H1 (cell line): ENCODE results near the gene PRKCI. TPM values are rescaled to one million over a fixed set of nuclear protein-coding genes. Genes with fewer than 3 reads are reported as not detected.

Source experiments
- CTCF ChIA-PET: fragments of 300-600 bp; sonication (Branson Sonifier 250); formaldehyde crosslinking; loops from one replicate; lab custom pipeline; 2021; ENCODE audit not compliant: partially characterized antibody; lab: Charles Lee
- POLR2A ChIA-PET: fragments of 300-600 bp; sonication (Branson Sonifier 250); formaldehyde crosslinking; loops from one replicate; lab custom pipeline; 2021; ENCODE audit warnings: inconsistent platforms; ENCODE audit not compliant: partially characterized antibody; lab: Charles Lee
- DNase-seq, 2 experiments: peaks; one replicate each; pipeline versions ENCODE4 v3.0.0 to v3.0.0-alpha.2; 2010 to 2022; ENCODE audit warnings: low spot score in 2 of 2, low read depth in 1 of 2, mixed read lengths in 1 of 2
- FAIRE-seq: peaks from 2 replicates; lab custom pipeline; 2011; peaks lifted over from hg19 to GRCh38; lab: Jason Lieb, UNC
- H2AFZ ChIP-seq: 2 replicates; pipeline ENCODE4 v1.8.1; 2012; ENCODE audit warnings: low read length, inconsistent platforms
- H2AK5ac ChIP-seq: 2 replicates; pipeline ENCODE4 v1.6.1; 2013; ENCODE audit warnings: low read depth, low read length
- H2BK120ac ChIP-seq: replicated peaks from 2 replicates; pipeline ENCODE3; 2013; ENCODE audit warnings: low read depth, low read length, inconsistent platforms
- H2BK12ac ChIP-seq: 2 replicates; pipeline ENCODE4 v1.6.1; 2013; ENCODE audit warnings: low read depth, low read length
- H2BK15ac ChIP-seq: 2 replicates; pipeline ENCODE4 v1.6.1; 2013; ENCODE audit warnings: low read length
- H2BK20ac ChIP-seq: 2 replicates; pipeline ENCODE4 v1.6.1; 2013; ENCODE audit warnings: low read length
- H2BK5ac ChIP-seq: 2 replicates; pipeline ENCODE4 v1.6.1; 2013; ENCODE audit warnings: low read depth, low read length
- H3K14ac ChIP-seq: 2 replicates; pipeline ENCODE4 v1.6.1; 2013; ENCODE audit warnings: inconsistent platforms; ENCODE audit not compliant: insufficient read length
- H3K18ac ChIP-seq: 2 replicates; pipeline ENCODE4 v1.6.1; 2013; ENCODE audit warnings: low read length; ENCODE audit errors: extremely low read depth
- H3K23ac ChIP-seq: 2 replicates; pipeline ENCODE4 v1.6.1; 2013; ENCODE audit warnings: inconsistent platforms; ENCODE audit not compliant: insufficient read length
- H3K23me2 ChIP-seq: 2 replicates; pipeline ENCODE4 v1.6.1; 2013; ENCODE audit warnings: low read depth, low read length
- H3K27ac ChIP-seq: 2 replicates; pipeline ENCODE4 v1.6.1; 2011; ENCODE audit warnings: low read depth, low read length, inconsistent platforms
- H3K27me3 ChIP-seq, 4 experiments: replicated peaks in 1 of 4; 1 replicate in 1 of 4; 2 replicates in 3 of 4; pipeline versions ENCODE4 v1.6.1 to v1.8.1; 2011 to 2013; ENCODE audit warnings: low read length in 3 of 4, mild to moderate bottlenecking in 3 of 4, inconsistent platforms in 2 of 4, mixed read lengths in 2 of 4, moderate library complexity in 1 of 4; ENCODE audit not compliant: control insufficient read depth in 3 of 4, insufficient read depth in 3 of 4; ENCODE audit errors: extremely low read depth in 1 of 4
- H3K36me3 ChIP-seq, 4 experiments: 2 replicates each; pipeline versions ENCODE4 v1.6.1 to v1.8.1; 2011 to 2013; ENCODE audit warnings: mild to moderate bottlenecking in 4 of 4, low read length in 3 of 4, moderate library complexity in 2 of 4, control low read depth in 1 of 4, inconsistent platforms in 1 of 4; ENCODE audit not compliant: insufficient read depth in 4 of 4, control insufficient read depth in 2 of 4
- H3K4ac ChIP-seq: replicated peaks from 2 replicates; pipeline ENCODE3; 2013; ENCODE audit warnings: low read length, low read depth, mixed read lengths, inconsistent platforms; ENCODE audit not compliant: insufficient read length
- H3K4me1 ChIP-seq, 4 experiments: replicated peaks in 1 of 4; 1 replicate in 1 of 4; 2 replicates in 3 of 4; pipeline versions ENCODE4 v1.6.1 to v1.8.1; 2011 to 2013; ENCODE audit warnings: low read length in 3 of 4, inconsistent platforms in 2 of 4, mixed read lengths in 1 of 4; ENCODE audit not compliant: insufficient read depth in 4 of 4, control insufficient read depth in 3 of 4
- H3K4me2 ChIP-seq, 2 experiments: 2 replicates each; pipeline versions ENCODE4 v1.6.1 to v1.8.1; 2011 to 2013; ENCODE audit warnings: low read depth in 2 of 2, low read length in 2 of 2, control low read depth in 1 of 2, inconsistent platforms in 1 of 2, mild to moderate bottlenecking in 1 of 2; ENCODE audit not compliant: insufficient read depth in 1 of 2
- H3K4me3 ChIP-seq, 4 experiments: fragments of 200-600, 300-600 bp in 1 of 4; sonication (generic), shearing (Covaris generic), sonication (Bioruptor Twin) in 1 of 4; 2 replicates each; pipeline versions ENCODE4 v1.5.1 to v1.8.1; 2011 to 2016; ENCODE audit warnings: low read length in 4 of 4, low read depth in 3 of 4, control low read depth in 2 of 4, inconsistent platforms in 2 of 4, mild to moderate bottlenecking in 2 of 4, mixed read lengths in 1 of 4, moderate library complexity in 1 of 4; ENCODE audit not compliant: insufficient read depth in 2 of 4; ENCODE audit errors: extremely low read depth in 1 of 4
- H3K56ac ChIP-seq: replicated peaks from 2 replicates; pipeline ENCODE3; 2013; ENCODE audit warnings: low read depth, mild to moderate bottlenecking, mixed read lengths, low read length, inconsistent platforms; ENCODE audit not compliant: insufficient read length
- H3K79me1 ChIP-seq: 2 replicates; pipeline ENCODE4 v1.6.1; 2013; ENCODE audit warnings: low read depth, low read length, control low read depth
- H3K79me2 ChIP-seq, 2 experiments: 2 replicates each; pipeline versions ENCODE4 v1.6.1 to v1.8.1; 2012 to 2013; ENCODE audit warnings: low read length in 2 of 2, mild to moderate bottlenecking in 2 of 2, inconsistent platforms in 1 of 2; ENCODE audit not compliant: insufficient read depth in 2 of 2, control insufficient read depth in 1 of 2
- H3K9ac ChIP-seq, 4 experiments: replicated peaks in 1 of 4; 1 replicate in 1 of 4; 2 replicates in 3 of 4; pipeline versions ENCODE4 v1.6.1 to v1.8.1; 2011 to 2013; ENCODE audit warnings: low read depth in 3 of 4, low read length in 3 of 4, control low read depth in 2 of 4, mild to moderate bottlenecking in 2 of 4, moderate library complexity in 2 of 4, inconsistent platforms in 1 of 4; ENCODE audit errors: extremely low read depth in 1 of 4
- H3K9me3 ChIP-seq, 2 experiments: 2 replicates each; pipeline versions ENCODE4 v1.6.1 to v1.8.1; 2012 to 2013; ENCODE audit warnings: mild to moderate bottlenecking in 2 of 2, moderate library complexity in 2 of 2, control low read depth in 1 of 2, inconsistent platforms in 1 of 2, low read depth in 1 of 2, low read length in 1 of 2, mixed read lengths in 1 of 2; ENCODE audit not compliant: insufficient read depth in 2 of 2
- H4K20me1 ChIP-seq, 2 experiments: replicated peaks in 1 of 2; 2 replicates each; pipeline versions ENCODE3 to v1.8.1; 2011 to 2013; ENCODE audit warnings: inconsistent platforms in 2 of 2, low read length in 2 of 2, mild to moderate bottlenecking in 1 of 2; ENCODE audit not compliant: insufficient read depth in 2 of 2, control insufficient read depth in 1 of 2
- H4K5ac ChIP-seq: 2 replicates; pipeline ENCODE4 v1.6.1; 2013; ENCODE audit warnings: low read length, low read depth, mixed read lengths, inconsistent platforms; ENCODE audit not compliant: insufficient read length
- H4K8ac ChIP-seq: 2 replicates; pipeline ENCODE4 v1.8.0; 2013; ENCODE audit warnings: mild to moderate bottlenecking, moderate library complexity, low read length, inconsistent platforms; ENCODE audit not compliant: insufficient read depth; ENCODE audit errors: extremely low read depth
- H4K91ac ChIP-seq: replicated peaks from 2 replicates; pipeline ENCODE3; 2013; ENCODE audit warnings: low read length, mixed read lengths, inconsistent platforms; ENCODE audit not compliant: insufficient read length
- CBX8 ChIP-seq: fragments of 300-800, 300-1000 bp; sonication (generic); IDR thresholded peaks from 2 replicates; pipeline ENCODE4 v1.7.1; 2016; ENCODE audit warnings: low read depth, low read length, borderline replicate concordance
- CEBPB ChIP-seq: IDR thresholded peaks from 2 replicates; pipeline ENCODE4 v1.6.1; 2012; ENCODE audit warnings: low read depth, low read length
- EGR1 ChIP-seq: IDR thresholded peaks from 2 replicates; pipeline ENCODE4 v1.6.1; 2011; ENCODE audit warnings: low read depth, low read length, borderline replicate concordance
- SP2 ChIP-seq: IDR thresholded peaks from 2 replicates; pipeline ENCODE4 v1.6.1; 2012; ENCODE audit warnings: mild to moderate bottlenecking, low read length, inconsistent platforms
- TAF7 ChIP-seq: optimal IDR thresholded peaks from 2 replicates; pipeline ENCODE3; 2011; ENCODE audit warnings: low read depth, mild to moderate bottlenecking, inconsistent platforms, low read length, moderate library complexity, borderline replicate concordance
- WGBS, 2 experiments: shearing (Covaris generic) in 1 of 2; methylation state at CpG; one replicate each; pipeline versions ENCODE4 v1.1.6 to v1.1.7; 2013 to 2015; ENCODE audit warnings: low lambda C conversion rate in 2 of 2, mixed read lengths in 2 of 2, inconsistent platforms in 1 of 2, low coverage in 1 of 2, missing lambda C conversion rate in 1 of 2; ENCODE audit not compliant: insufficient replicate concordance in 2 of 2, insufficient coverage in 1 of 2, insufficient read length in 1 of 2; ENCODE audit errors: extremely low coverage in 1 of 2, missing lambda C conversion rate in 1 of 2; 5-methylcytosine and 5-hydroxymethylcytosine counted together
- polyA plus RNA-seq, 7 experiments: library from polyadenylated mRNA; depleted of rRNA in 3 of 7; stranded (reverse) in 5 of 7; unstranded in 2 of 7; fragments of >200 nt in 5 of 7; fragments of 200-250 nt in 2 of 7; gene quantifications; 1 replicate in 5 of 7; 2 replicates in 1 of 7; 4 replicates in 1 of 7; pipeline versions ENCODE4 v1.2.1 to v1.2.3, GENCODE V29; 2011 to 2013; ENCODE audit warnings: missing spikeins in 2 of 7, mixed read lengths in 2 of 7
- total RNA-seq: library from RNA; stranded (reverse); fragmentation: NEBNext Ultra II Directional; extraction: Animal tissue kit (Norgen Biotek cat#: 25700); gene quantifications from 2 replicates; pipeline ENCODE4 v1.2.1, GENCODE V29; 2021

The PRKCI gene
- total and polyA plus RNA-seq, 2 of the 8 experiments (the other 6 are each of a cell fraction or from before 2014, with no cell fraction given) = 24.3 to 100.0 TPM

DNA sequence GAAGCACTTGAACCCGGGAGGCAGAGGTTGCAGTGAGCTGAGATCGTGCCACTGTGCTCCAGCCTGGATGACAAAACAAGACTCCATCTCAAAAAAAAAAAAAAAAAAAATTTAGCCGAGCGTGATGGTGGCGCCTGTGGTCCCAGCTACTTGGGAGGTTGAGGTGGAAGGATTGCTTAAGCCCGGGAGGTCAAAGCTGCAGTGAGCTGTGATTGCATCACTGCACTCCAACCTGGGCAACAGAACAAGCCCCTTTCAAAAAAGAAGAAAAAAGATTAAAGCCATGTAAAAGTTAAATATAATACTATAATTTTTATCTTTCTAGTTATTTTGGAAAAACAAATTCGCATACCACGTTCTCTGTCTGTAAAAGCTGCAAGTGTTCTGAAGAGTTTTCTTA is 73.4 kb downstream of the PRKCI start:
- TF ChIP-seq EGR1 (no peak), TAF7 (no peak), SP2 (no peak), CBX8 (no peak), CEBPB (peak; percentile 40; the same call in 1 of the 2 replicates)
- TF ChIP-seq, all 59 proteins: peak for 1
- no peak overlapping the region for H3K18ac ChIP-seq
- POLR2A ChIA-PET = interaction anchor here (0.6 kb wide), 1 partner anchor 270 kb away, joined by 4 read pairs; no protein-coding TSS in a partner anchor

More for the DNA sequence above, 73.4 kb downstream of the PRKCI start:
- H3K23me2 ChIP-seq = no peaks in the 10 kb centered on the region
- no peaks in the 10 kb centered on the region for H3K79me2 ChIP-seq
- no peak overlapping the region for H3K4me3 ChIP-seq
- no peak overlapping the region for H2AFZ ChIP-seq
- no peak overlapping the region for H2BK12ac ChIP-seq
- H3K27ac ChIP-seq = no peak overlapping the region
- no peaks in the 10 kb centered on the region for H4K20me1 ChIP-seq
- 92% methylated on average over 8 of the region's 8 CpGs; no CpG with 5 or more reads in 1 of the 2 experiments for WGBS, 2 experiments
- no peaks in the 10 kb centered on the region for H3K79me1 ChIP-seq
- FAIRE-seq (no peak), DNase-seq (no peak)
- no peak overlapping the region for H4K5ac ChIP-seq
- no peak overlapping the region for H3K56ac ChIP-seq
- H3K36me3 ChIP-seq = peaks cover 2 to 33% (median 16%) of the 10 kb centered on the region in 4 experiments; a peak in 6 of 8 replicates
- no peaks in the 10 kb centered on the region for H3K4me1 ChIP-seq
- H2BK15ac ChIP-seq = no peak overlapping the region
- CTCF ChIA-PET = interaction anchor here (0.5 to 1.1 kb wide), 3 partner anchors 20 to 231 kb away, joined by 3 to 5 read pairs (median 3); no protein-coding TSS in a partner anchor
- no peak overlapping the region for H2BK20ac ChIP-seq
- no peaks in the 10 kb centered on the region for H3K9me3 ChIP-seq
- no peak overlapping the region for H3K23ac ChIP-seq
- no peak overlapping the region for H3K14ac ChIP-seq
- no peak overlapping the region for H3K9ac ChIP-seq
- no peak overlapping the region for H2BK120ac ChIP-seq
- no peak overlapping the region for H2BK5ac ChIP-seq
- no peak overlapping the region; the same call in 1 of the 2 replicates for H4K8ac ChIP-seq
- no peak overlapping the region for H3K4me2 ChIP-seq
- H3K4ac ChIP-seq = no peak overlapping the region
- H3K27me3 ChIP-seq = no peaks in the 10 kb centered on the region
- no peak overlapping the region for H2AK5ac ChIP-seq
- no peak overlapping the region for H4K91ac ChIP-seq
